GM12864 (cell line): ENCODE results near the gene MYO9A.
"Not testable (repeated sequence)": the region's sequence is repeated elsewhere in the genome, so short reads cannot be mapped to it uniquely, and the experiment has no call there.

Source experiments
- DNase-seq: peaks from one replicate; pipeline ENCODE4 v3.0.0-alpha.2; 2011; ENCODE audit warnings: low read depth
- H3K4me3 ChIP-seq: 2 replicates; pipeline ENCODE4 v1.5.1; 2011; ENCODE audit warnings: mild to moderate bottlenecking, low read depth, low read length, control low read depth
- TF ChIP-seq, protein P1 (sequence below): IDR thresholded peaks from 2 replicates; pipeline ENCODE4 v1.5.1; 2011; ENCODE audit warnings: low read depth, mild to moderate bottlenecking, moderate library complexity, low read length, control low read depth, inconsistent platforms; ENCODE audit errors: missing control alignments

MYO9A gene

DNA sequence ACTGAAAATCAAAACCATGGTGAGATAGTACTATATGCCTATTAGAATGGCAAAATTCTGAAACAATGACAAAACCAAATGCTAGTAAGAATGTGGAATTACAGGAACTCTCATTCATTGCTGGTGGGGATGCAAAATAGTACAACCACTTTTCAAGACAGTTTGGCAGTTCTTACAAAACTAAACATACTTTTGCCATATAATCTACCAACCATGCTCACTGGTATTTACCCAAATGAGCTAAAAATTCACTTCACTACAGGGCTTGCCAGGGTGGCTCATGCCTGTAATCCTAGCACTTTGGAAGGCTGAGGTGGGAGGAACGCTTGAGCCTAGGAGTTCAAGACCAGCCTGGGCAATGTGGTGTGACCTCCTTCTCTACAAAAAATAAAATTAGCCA, 40.0 kb downstream of the MYO9A start:
- H3K4me3 ChIP-seq = no peak overlapping the region
- TF ChIP-seq, protein P1, sequence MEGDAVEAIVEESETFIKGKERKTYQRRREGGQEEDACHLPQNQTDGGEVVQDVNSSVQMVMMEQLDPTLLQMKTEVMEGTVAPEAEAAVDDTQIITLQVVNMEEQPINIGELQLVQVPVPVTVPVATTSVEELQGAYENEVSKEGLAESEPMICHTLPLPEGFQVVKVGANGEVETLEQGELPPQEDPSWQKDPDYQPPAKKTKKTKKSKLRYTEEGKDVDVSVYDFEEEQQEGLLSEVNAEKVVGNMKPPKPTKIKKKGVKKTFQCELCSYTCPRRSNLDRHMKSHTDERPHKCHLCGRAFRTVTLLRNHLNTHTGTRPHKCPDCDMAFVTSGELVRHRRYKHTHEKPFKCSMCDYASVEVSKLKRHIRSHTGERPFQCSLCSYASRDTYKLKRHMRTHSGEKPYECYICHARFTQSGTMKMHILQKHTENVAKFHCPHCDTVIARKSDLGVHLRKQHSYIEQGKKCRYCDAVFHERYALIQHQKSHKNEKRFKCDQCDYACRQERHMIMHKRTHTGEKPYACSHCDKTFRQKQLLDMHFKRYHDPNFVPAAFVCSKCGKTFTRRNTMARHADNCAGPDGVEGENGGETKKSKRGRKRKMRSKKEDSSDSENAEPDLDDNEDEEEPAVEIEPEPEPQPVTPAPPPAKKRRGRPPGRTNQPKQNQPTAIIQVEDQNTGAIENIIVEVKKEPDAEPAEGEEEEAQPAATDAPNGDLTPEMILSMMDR = no peak
- no peak for DNase-seq

DNA sequence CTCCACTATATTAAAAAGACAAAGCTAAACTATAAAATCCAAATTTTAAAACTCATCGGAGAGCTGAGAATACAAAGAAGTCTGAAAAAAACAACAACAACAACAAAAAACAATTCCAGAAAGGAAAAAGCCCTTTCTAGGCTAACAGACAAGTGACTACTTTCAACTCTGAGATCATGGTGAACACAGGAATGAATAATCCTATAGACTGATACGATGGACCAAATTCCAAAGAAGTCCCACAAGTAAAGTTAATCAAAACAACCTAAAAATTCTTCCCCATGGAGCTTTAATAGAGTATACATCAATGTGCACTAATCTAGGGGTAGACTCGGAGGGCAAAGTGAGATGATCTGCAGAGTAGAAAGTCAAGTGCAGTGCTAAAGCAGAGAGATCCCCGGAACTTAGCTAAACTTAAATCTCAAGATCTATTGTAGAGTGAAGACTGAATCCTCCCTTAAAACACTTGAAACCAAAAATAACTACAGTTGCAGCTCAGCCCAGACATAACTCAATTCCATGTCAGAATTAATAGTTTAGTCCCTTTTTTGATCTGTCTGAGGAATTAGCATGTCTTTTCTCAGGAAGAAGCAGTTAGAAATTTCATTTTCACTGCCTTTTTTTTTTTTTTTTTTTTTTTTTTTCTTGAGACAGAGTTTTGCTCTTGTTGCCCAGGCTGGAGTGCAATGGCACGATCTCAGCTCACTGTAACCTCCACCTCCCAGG, 43.5 kb downstream of the MYO9A start:
- no peak for DNase-seq
- no peak overlapping the region for H3K4me3 ChIP-seq
- TF ChIP-seq, protein P1 = no peak

DNA sequence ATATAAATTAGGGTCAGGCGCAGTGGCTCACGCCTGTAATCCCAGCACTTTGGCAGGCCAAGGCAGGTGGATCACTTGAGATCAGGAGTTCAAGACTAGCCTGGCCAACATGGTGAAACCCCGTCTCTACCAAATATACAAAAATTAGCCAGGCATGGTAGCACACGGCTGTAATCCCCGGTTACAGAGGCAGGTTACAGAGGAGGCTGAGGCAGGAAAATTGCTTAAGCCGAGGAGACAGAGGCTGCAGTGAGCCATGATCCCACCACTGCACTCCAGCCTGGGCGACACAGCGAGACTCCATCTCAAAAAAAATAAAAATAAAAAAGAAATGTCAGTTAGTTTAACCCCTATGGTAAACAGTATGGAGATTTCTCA, 46.5 kb downstream of the MYO9A start:
- not testable (repeated sequence) for DNase-seq, H3K4me3 ChIP-seq

DNA sequence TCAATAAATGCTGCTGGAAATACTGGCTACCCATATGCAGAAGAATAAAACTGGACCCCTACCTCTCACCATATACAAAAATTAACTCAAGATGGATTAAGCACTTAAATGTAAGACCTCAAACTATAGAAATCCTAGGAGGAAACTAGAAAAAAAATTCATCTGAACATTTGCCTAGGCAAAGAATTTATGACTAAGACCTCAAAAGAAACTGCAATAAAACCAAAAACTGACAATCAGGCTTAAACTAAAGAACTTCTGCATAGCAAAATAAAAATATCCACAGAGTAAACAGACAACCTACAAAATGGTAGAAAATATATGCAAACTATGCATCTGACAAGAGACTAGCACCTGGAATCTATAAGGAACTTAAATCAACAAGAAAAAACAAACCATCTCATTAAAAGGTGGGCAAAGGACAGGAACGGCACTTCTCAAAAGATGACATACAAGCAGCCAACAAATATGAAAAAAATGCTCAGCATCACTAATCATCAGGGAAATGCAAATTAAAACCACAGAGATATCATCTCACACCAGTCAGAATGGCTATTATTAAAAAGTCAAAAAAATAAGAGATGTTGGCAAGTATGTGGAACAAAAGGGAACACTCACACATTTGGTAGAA, 47.0 kb downstream of the MYO9A start:
- TF ChIP-seq, protein P1 = no peak
- no peak for DNase-seq
- no peak overlapping the region for H3K4me3 ChIP-seq

DNA sequence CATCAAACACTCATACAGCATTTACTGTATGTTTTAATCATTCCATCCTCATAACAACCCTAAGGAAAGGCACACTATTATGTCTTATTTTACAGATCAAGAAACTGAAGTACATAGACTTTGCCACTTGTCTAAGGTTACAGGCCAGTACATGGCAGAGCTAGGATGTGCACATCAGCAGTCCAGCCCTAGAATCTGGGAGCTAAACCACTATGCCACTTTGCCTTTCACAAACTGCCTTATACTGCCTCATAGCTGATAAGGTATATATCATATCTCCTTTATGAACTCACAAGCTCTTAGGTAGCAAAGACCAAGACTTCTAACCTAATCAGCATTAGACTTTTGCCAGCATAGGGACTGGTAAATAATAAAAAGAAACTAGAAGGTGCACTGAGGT, 49.1 kb downstream of the MYO9A start:
- TF ChIP-seq, protein P1 = no peak
- no peak overlapping the region for H3K4me3 ChIP-seq
- DNase-seq = no peak

DNA sequence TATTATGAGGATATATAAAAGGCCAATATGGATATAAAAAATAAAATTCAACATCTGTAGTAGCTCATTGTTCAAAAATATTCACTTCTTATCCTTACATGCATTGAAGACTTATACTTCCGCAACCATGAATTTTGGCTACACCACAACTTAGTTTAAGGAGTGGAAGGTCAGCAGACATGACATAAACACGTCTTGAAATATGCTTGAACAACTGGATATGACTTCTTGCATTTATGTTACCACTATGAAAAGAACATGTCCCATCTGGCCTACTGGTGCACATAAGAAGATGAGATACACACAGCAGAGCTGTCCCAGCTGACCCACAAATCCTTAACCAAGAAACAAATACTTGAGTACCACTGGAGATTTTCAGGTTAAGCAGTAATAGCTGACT, 52.1 kb downstream of the MYO9A start:
- no peak overlapping the region for H3K4me3 ChIP-seq
- DNase-seq = no peak
- TF ChIP-seq, protein P1 = no peak

DNA sequence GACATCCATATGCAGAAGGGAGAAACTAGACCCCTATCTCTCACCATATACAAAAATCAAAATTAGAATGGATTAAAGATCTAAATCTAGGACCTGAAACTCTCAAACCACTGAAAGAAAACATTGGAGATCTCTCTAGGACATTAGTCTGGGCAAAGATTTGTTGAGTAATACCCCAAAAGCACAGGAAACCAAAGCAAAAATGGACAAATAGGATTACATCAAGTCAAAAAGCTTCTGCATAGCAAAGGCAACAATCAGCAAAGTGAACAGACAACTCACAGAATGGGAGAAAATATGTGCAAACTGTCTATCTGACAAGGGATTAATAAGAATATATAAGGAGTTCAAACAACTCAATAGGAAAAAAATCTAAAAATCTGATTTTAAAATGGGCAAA, 54.8 kb downstream of the MYO9A start:
- TF ChIP-seq, protein P1 = no peak
- no peak for DNase-seq
- H3K4me3 ChIP-seq = no peak overlapping the region
